DND-41 (cell line): ENCODE measurements around the gene PCDHA10.
A peak's percentile ranks its signal among the peaks of the same experiment; 100 is the strongest.
"Not testable (repeated sequence)": the region's sequence is repeated elsewhere in the genome, so short reads cannot be mapped to it uniquely, and the experiment has no call there.

Source experiments
- ATAC-seq: fragments of 200-7000 bp; cut with Tn5 transposase; 3 replicates; pipeline ENCODE4 v1.9.1; 2021; ENCODE audit warnings: low read depth; ENCODE audit not compliant: insufficient read depth
- DNase-seq: peaks from one replicate; pipeline ENCODE4 v3.0.0-alpha.2; 2020
- H2AFZ ChIP-seq: 2 replicates; pipeline ENCODE4 v1.6.0; 2012; ENCODE audit warnings: low read depth, low read length
- H3K27ac ChIP-seq: 2 replicates; pipeline ENCODE4 v1.5.1; 2012; ENCODE audit warnings: low read length, inconsistent platforms
- H3K27me3 ChIP-seq: fragments of 200-600 bp; sonication (generic); 2 replicates; pipeline ENCODE4 v1.6.0; 2012; ENCODE audit warnings: low read length, mild to moderate bottlenecking, inconsistent platforms; ENCODE audit not compliant: insufficient read depth, poor library complexity
- H3K36me3 ChIP-seq: 2 replicates; pipeline ENCODE4 v1.5.1; 2012; ENCODE audit warnings: low read length, inconsistent platforms; ENCODE audit not compliant: insufficient read depth
- H3K4me1 ChIP-seq: 2 replicates; pipeline ENCODE4 v1.5.1; 2012; ENCODE audit warnings: mild to moderate bottlenecking, low read length; ENCODE audit not compliant: insufficient read depth
- H3K4me2 ChIP-seq: 2 replicates; pipeline ENCODE4 v1.6.0; 2012; ENCODE audit warnings: mild to moderate bottlenecking, moderate library complexity, low read length, inconsistent platforms; ENCODE audit not compliant: insufficient read depth
- H3K4me3 ChIP-seq, 2 experiments: fragments of 200-600 bp in 1 of 2; shearing (Covaris generic) in 1 of 2; 2 replicates each; pipeline ENCODE4 v1.5.1; 2012 to 2016; ENCODE audit warnings: inconsistent platforms in 2 of 2, low read length in 2 of 2, mild to moderate bottlenecking in 2 of 2, low read depth in 1 of 2, moderate library complexity in 1 of 2
- H3K79me2 ChIP-seq: 2 replicates; pipeline ENCODE4 v1.6.0; 2012; ENCODE audit warnings: low read length, inconsistent platforms; ENCODE audit not compliant: insufficient read depth
- H3K9ac ChIP-seq: 2 replicates; pipeline ENCODE4 v1.6.0; 2012; ENCODE audit warnings: low read depth, mild to moderate bottlenecking, inconsistent platforms, low read length, moderate library complexity
- H3K9me3 ChIP-seq: 2 replicates; pipeline ENCODE4 v1.5.1; 2012; ENCODE audit warnings: low read length, moderate library complexity, mild to moderate bottlenecking, inconsistent platforms; ENCODE audit not compliant: insufficient read depth, severe bottlenecking
- H4K20me1 ChIP-seq: 2 replicates; pipeline ENCODE4 v1.6.0; 2012; ENCODE audit warnings: low read length; ENCODE audit not compliant: insufficient read depth
- CTCF ChIP-seq: IDR thresholded peaks from 2 replicates; pipeline ENCODE4 v1.5.1; 2012; ENCODE audit warnings: borderline replicate concordance, low read length, moderate library complexity, mild to moderate bottlenecking; ENCODE audit not compliant: poor library complexity, severe bottlenecking; ENCODE audit errors: extremely low read depth
- EZH2 ChIP-seq: IDR thresholded peaks from 3 replicates; pipeline ENCODE4 v1.6.1; 2012; ENCODE audit warnings: borderline replicate concordance, low read depth, mild to moderate bottlenecking, moderate library complexity, low read length, inconsistent platforms; ENCODE audit not compliant: severe bottlenecking

The PCDHA10 gene

GRCh38 chr5:140855772-140856674 lies at the start of gene PCDHA10:
TSS of gene PCDHA10 (plus strand) at chr5:140855897. CDS start at chr5:140856049, 152 bp downstream.
- Histone ChIP-seq H3K4me2 (no peak within 1 kb of the TSS), H3K4me3 (no peak within 1 kb of the TSS), H3K9me3 (no peaks in the 10 kb centered on the region), H3K4me1 (no peaks in the 10 kb centered on the region), H3K9ac (no peak within 1 kb of the TSS), H3K79me2 (no peaks in the 10 kb centered on the region), H4K20me1 (no peaks in the 10 kb centered on the region), H2AFZ (no peak within 1 kb of the TSS), H3K27me3 (no peaks in the 10 kb centered on the region), H3K36me3 (no peaks in the 10 kb centered on the region), H3K27ac (no peak within 1 kb of the TSS)
- peak; percentile 42 for TF ChIP-seq CTCF
- TF ChIP-seq EZH2 = no peak
- no peak for ATAC-seq
- DNase-seq = no peak

- no peak within 1 kb of the TSS for H3K4me2 ChIP-seq
Observed at GRCh38 chr5:140806834-140807775, 48.6 kb upstream of the PCDHA10 start, which contains the start of gene PCDHA4. TSS of gene PCDHA4 (plus strand) at chr5:140807068.

GRCh38 chr5:140808241-140808888 lies 47.3 kb upstream of the PCDHA10 start:
- H3K27ac ChIP-seq, H4K20me1 ChIP-seq, H3K27me3 ChIP-seq, H3K4me1 ChIP-seq, DNase-seq, H3K79me2 ChIP-seq, H3K9me3 ChIP-seq, H3K9ac ChIP-seq, H2AFZ ChIP-seq, H3K4me2 ChIP-seq, H3K4me3 ChIP-seq, H3K36me3 ChIP-seq, ATAC-seq: not testable (repeated sequence)

More at GRCh38 chr5:140806834-140807775, 48.6 kb upstream of the PCDHA10 start, which contains the start of gene PCDHA4:
- H3K79me2 ChIP-seq = no peaks in the 10 kb centered on the region
- H3K4me3 ChIP-seq = no peak within 1 kb of the TSS
- DNase-seq (no peak), ATAC-seq (no peak)
- H3K27me3 ChIP-seq = no peaks in the 10 kb centered on the region
- H3K9me3 ChIP-seq = no peaks in the 10 kb centered on the region
- H3K27ac ChIP-seq = no peak within 1 kb of the TSS
- no peaks in the 10 kb centered on the region for H3K36me3 ChIP-seq
- H2AFZ ChIP-seq = no peak within 1 kb of the TSS
- no peaks in the 10 kb centered on the region for H4K20me1 ChIP-seq
- TF ChIP-seq EZH2 (no peak), CTCF (peak; percentile 57)
- H3K4me1 ChIP-seq = no peaks in the 10 kb centered on the region
- H3K9ac ChIP-seq = no peak within 1 kb of the TSS
